Measurements from ENCODE around the gene INSL3. TPM values are rescaled to one million over a fixed set of nuclear protein-coding genes. Genes with fewer than 3 reads are reported as not detected.
"Not testable (repeated sequence)": the region's sequence is repeated elsewhere in the genome, so short reads cannot be mapped to it uniquely, and the experiment has no call there.

Gene INSL3
- polyA plus RNA-seq, 3 donors: 0.26 to 0.28 (median 0.28) TPM

- no peak for DNase-seq (ENCODE audit: low read depth in 3 of 3, low spot score in 2 of 3)
Observed at GRCh38 chr19:17826508-17827056, 5.3 kb upstream of the INSL3 start.

GRCh38 chr19:17824339-17824738 is 3.0 kb upstream of the INSL3 start:
- DNase-seq (ENCODE audit: low read depth in 3 of 3, low spot score in 2 of 3): no peak

DNA sequence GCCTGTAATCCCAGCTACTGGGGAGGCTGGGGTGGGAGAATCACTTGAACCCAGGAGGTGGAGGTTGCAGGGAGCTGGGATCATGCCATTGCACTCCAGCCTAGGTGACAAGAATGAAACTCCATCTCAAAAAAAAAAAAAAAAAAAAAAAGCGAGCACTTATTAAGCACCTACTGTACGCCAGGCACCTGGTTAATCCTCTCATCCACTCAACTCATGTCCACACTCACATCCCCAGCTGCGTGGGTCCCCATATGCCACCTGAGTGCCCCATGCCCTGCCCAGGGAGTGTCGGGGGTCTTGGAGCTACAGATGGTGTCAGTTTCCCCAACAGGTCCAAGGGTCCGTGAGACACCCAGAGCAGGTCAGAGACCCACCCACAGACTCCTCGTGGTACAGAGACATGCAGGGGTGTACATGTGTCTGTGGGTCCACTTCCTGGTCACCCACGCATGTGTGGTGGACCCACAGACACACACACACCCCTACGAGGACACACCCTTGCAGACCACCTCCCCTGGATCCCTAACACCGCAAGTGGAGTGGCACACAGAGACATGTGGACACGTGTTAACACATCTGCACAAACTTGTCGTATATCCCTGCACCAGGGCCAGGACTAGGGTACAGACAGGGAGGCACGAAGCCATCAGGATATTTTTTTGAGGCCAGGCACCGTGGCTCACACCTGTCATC is 3.5 kb downstream of the INSL3 start:
- DNase-seq (ENCODE audit: low read depth in 3 of 3, low spot score in 2 of 3): no peak

- DNase-seq (ENCODE audit: low read depth in 3 of 3, low spot score in 2 of 3): no peak
Observed at GRCh38 chr19:17812099-17812498, 9.2 kb downstream of the INSL3 start.

DNA sequence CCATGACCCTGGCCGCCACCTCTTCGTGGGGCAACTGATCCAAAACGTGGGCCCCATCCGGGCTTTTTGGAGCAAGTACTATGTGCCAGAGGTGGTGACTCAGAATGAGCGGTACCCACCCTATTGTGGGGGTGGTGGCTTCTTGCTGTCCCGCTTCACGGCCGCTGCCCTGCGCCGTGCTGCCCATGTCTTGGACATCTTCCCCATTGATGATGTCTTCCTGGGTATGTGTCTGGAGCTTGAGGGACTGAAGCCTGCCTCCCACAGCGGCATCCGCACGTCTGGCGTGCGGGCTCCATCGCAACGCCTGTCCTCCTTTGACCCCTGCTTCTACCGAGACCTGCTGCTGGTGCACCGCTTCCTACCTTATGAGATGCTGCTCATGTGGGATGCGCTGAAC is 9.6 kb downstream of the INSL3 start:
- no peak for DNase-seq (ENCODE audit: low read depth in 3 of 3, low spot score in 2 of 3)

GRCh38 chr19:17811103-17811502 is 10.2 kb downstream of the INSL3 start:
- DNase-seq (ENCODE audit: low read depth in 3 of 3, low spot score in 2 of 3): no peak

DNA sequence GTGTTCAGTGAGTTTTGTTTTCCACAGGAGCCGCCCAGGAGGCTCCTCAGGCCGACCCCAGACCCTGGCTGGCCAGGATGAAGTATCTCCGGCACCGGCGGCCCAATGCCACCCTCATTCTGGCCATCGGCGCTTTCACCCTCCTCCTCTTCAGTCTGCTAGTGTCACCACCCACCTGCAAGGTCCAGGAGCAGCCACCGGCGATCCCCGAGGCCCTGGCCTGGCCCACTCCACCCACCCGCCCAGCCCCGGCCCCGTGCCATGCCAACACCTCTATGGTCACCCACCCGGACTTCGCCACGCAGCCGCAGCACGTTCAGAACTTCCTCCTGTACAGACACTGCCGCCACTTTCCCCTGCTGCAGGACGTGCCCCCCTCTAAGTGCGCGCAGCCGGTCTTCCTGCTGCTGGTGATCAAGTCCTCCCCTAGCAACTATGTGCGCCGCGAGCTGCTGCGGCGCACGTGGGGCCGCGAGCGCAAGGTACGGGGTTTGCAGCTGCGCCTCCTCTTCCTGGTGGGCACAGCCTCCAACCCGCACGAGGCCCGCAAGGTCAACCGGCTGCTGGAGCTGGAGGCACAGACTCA is 13.5 kb downstream of the INSL3 start:
- DNase-seq (ENCODE audit: low read depth in 3 of 3, low spot score in 2 of 3): no peak

DNA sequence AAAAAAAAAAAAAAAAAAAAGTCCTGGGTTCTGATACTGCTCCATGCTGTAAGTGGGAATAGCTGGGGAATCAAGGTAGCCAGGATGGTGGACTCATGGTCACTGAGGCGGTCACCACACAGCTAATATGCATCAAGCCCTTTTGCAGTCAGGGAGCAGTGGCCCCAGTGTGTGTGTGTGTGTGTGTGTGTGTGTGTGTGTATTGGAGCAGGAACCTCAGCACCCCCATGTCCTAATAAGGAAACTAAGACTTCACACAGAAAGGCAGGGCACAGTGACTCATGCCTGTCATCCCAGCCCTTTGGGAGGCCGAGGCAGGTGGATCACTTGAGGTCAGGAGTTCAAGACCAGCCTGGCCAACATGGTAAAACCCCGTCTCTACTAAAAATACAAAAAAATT is 14.4 kb downstream of the INSL3 start:
- no peak for DNase-seq (ENCODE audit: low read depth in 3 of 3, low spot score in 2 of 3)

- DNase-seq (ENCODE audit: low read depth in 3 of 3, low spot score in 2 of 3): no peak
Observed at GRCh38 chr19:17805427-17805826, 15.9 kb downstream of the INSL3 start.

DNA sequence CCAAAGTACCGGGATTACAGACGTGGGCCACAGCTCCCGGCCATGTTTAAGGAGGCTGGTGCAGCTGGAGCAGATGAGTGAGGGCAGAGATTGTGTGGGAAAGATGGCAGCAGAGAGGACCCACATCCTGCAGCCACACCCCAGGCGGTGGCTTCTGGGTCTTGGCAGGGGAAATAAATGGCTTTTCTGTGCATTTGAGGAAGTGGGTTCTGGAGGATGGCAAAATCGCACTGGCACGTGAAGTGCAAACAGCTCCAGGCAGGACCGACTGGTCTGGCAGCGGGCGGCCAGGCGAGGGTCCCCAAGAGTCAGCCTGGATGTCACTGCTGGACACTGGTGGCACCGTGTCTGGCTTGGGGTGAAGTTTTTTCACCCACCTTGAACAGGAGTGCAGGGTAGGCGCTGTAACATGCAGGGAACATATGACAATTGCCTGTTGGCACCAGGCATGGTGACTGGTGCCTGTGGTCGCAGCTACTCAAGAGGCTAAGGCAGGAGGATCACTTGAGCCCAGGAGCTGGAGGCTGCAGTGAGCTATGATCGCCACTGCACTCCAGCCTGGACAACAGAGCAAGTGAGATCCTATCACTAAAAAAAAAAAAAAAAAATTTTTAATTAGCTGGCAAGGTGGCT is 17.9 kb downstream of the INSL3 start:
- no peak for DNase-seq (ENCODE audit: low read depth in 3 of 3, low spot score in 2 of 3)

DNA sequence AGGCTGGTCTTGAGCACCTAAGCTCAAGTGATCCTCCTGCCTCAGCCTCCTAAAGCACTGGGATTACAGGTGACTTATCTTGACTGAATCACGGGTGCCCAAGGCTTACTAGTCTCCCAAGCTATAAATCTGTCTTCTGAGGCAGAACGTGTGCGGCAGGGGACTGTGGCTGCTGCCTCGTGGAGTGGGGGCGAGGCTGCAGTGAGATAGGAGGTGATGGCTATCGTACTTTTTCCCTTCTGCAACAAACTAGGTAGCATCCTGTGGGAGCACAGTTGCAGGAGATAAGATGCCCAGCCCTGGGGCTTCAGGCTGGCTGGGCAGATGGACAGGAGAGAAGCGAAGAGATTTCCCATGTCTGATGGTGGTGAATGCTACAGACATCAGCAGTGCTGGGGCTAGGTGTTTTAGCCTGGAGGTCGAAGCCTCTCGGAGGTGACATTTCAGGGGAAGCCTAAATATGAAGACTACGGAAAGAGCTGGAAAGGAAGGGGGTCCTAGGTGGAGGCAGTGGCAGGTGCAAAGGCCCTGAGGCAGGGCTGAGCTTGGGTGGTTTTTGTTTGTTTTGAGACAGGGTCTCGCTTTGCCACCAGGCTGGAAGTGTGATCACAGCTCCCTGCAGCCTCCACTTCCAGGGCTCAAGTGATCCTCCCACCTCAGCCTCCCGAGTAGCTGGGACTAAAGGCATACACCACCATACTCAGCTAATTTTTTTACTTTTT is 19.0 kb downstream of the INSL3 start:
- no peak for DNase-seq (ENCODE audit: low read depth in 3 of 3, low spot score in 2 of 3)

DNA sequence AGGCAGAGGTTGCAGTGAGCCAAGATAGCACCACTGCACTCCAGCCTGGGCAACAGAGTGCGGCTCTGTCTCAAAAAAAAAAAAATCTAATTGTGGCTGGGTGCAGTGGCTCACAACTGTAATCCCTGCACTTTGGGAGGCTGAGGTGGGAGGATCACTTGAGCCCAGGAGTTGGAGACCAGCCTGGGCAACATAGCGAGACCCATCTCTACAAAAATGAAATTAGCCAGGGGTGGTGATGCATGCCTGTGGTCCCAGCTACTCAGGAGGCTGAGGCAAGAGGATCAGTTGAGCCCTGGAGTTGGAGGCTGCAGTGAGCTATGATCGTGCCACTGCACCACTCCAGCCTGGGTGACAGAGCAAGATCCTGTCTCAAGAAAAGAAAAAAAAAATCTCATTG is 22.7 kb downstream of the INSL3 start:
- DNase-seq (ENCODE audit: low read depth in 3 of 3, low spot score in 2 of 3): not testable (repeated sequence)

DNA sequence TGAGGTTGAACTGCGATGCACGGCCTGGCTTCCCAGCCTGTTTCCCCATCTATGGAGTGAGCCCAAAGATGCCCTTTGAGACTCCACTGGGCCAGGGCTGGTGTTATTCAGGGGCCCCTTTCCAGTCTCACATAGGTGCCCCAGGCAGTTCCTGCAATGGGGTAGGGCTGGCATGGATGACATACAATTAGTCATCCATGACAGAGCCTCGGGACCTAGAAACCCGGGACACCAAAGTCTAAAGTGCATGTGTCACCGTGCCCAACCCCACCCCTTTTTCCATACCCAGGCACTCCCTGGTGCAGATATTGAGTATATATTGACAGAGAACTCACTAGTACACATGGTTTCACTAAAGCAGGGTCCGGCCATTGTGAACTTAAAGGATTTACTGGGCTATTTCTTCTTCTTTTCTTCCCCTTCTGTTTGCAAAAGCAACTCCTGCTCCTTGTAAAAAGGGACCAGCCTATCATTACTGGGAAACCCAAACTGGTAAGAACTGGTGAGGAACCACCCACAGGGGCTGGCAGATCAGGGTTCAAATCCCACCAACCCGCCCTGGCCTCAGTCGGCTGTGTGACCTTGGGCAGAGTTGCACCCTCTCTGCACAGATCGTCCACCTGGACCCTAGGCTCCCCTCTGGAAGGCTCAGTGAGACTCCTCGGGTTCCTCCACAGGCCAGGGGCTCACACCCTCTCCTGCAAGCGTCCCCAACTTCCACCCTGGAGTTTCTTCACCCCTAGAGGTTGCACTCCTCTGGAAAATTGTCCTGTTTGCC is 23.7 kb downstream of the INSL3 start:
- no peak for DNase-seq (ENCODE audit: low read depth in 3 of 3, low spot score in 2 of 3)

- no peak for DNase-seq (ENCODE audit: low read depth in 3 of 3, low spot score in 2 of 3)
Observed at GRCh38 chr19:17796838-17797423, 24.4 kb downstream of the INSL3 start.

GRCh38 chr19:17796013-17796837 is 25.1 kb downstream of the INSL3 start:
- no peak for DNase-seq (ENCODE audit: low read depth in 3 of 3, low spot score in 2 of 3)

GRCh38 chr19:17795495-17795856 is 25.8 kb downstream of the INSL3 start:
- DNase-seq (ENCODE audit: low read depth in 3 of 3, low spot score in 2 of 3): no peak

GRCh38 chr19:17794731-17795494 is 26.4 kb downstream of the INSL3 start, which contains the start of gene B3GNT3:
Gene B3GNT3, plus strand, starts transcription at chr19:17795138. Its CDS starts 12,670 bp downstream, at chr19:17807808.
- no peak for DNase-seq (ENCODE audit: low read depth in 3 of 3, low spot score in 2 of 3)

- DNase-seq (ENCODE audit: low read depth in 3 of 3, low spot score in 2 of 3): no peak
Observed at GRCh38 chr19:17794412-17794730, 26.9 kb downstream of the INSL3 start.
